ENCODE data around the gene KRIT1. TPM values are rescaled to one million over a fixed set of nuclear protein-coding genes. Genes with fewer than 3 reads are reported as not detected.
"Not testable (repeated sequence)": the region's sequence is repeated elsewhere in the genome, so short reads cannot be mapped to it uniquely, and the experiment has no call there.

KRIT1 gene
- total RNA-seq, 2 experiments from 2014 or later, result 30.1 to 31.9 TPM

- Mint-ChIP-seq H3K27me3 (no peaks in the 10 kb centered on the region), H3K27ac (no peak overlapping the region), H3K9me3 (peaks cover 6% of the 10 kb centered on the region), H3K4me1 (peaks cover 13% of the 10 kb centered on the region), H3K4me3 (no peak overlapping the region), H3K36me3 (peaks cover 25% of the 10 kb centered on the region)
- DNase-seq, result no peak
Observed at GRCh38 chr7:92259610-92260247, 14.0 kb upstream of the KRIT1 start.

- Mint-ChIP-seq H3K4me3 (no peak overlapping the region), H3K36me3 (peaks cover 26% of the 10 kb centered on the region), H3K27ac (no peak overlapping the region), H3K9me3 (peaks cover 6% of the 10 kb centered on the region), H3K27me3 (no peaks in the 10 kb centered on the region), H3K4me1 (peaks cover 14% of the 10 kb centered on the region)
- DNase-seq, result no peak
Observed at GRCh38 chr7:92259062-92259461, 13.3 kb upstream of the KRIT1 start.

- no peak for DNase-seq
- Mint-ChIP-seq H3K4me3 (no peak overlapping the region), H3K27me3 (no peaks in the 10 kb centered on the region), H3K4me1 (peaks cover 25% of the 10 kb centered on the region), H3K9me3 (peaks cover 5% of the 10 kb centered on the region), H3K36me3 (peaks cover 22% of the 10 kb centered on the region), H3K27ac (no peak overlapping the region)
Observed at GRCh38 chr7:92255308-92255707, 9.6 kb upstream of the KRIT1 start.

DNA sequence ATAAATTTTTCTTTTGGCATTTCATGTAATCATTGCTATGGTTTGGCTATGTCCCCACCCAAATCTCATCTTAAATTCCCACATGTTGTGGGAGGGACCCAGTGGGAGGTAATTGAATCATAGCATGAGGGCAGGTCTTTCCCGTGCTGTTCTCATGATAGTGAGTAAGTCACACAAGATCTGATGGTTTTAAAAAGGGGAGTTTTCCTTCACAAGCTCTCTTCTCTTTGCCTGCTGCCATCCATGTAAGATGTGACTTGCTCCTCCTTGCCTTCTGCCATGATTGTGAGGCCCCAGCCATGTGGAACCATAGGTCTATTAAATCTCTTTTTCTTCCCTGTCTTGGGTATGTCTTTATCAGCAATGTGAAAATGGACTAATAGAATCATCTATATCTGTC, 9.1 kb upstream of the KRIT1 start:
- not testable (repeated sequence) for H3K9me3 Mint-ChIP-seq, H3K27me3 Mint-ChIP-seq, DNase-seq, H3K4me3 Mint-ChIP-seq, H3K27ac Mint-ChIP-seq
- peaks cover 21% of the 10 kb centered on the region for H3K4me1 Mint-ChIP-seq
- H3K36me3 Mint-ChIP-seq, result peaks cover 17% of the 10 kb centered on the region

- Mint-ChIP-seq H3K36me3 (peaks cover 15% of the 10 kb centered on the region), H3K27me3 (no peaks in the 10 kb centered on the region), H3K4me1 (peaks cover 27% of the 10 kb centered on the region), H3K9me3 (peaks cover 5% of the 10 kb centered on the region), H3K4me3 (no peak overlapping the region), H3K27ac (no peak overlapping the region)
- DNase-seq, result no peak
Observed at GRCh38 chr7:92253251-92253650, 7.5 kb upstream of the KRIT1 start.

- Mint-ChIP-seq H3K27ac (no peak overlapping the region), H3K4me3 (no peak overlapping the region), H3K36me3 (peaks cover 15% of the 10 kb centered on the region), H3K9me3 (peaks cover 5% of the 10 kb centered on the region), H3K4me1 (peaks cover 39% of the 10 kb centered on the region), H3K27me3 (no peaks in the 10 kb centered on the region)
- DNase-seq, result no peak
Observed at GRCh38 chr7:92251181-92251580, 5.5 kb upstream of the KRIT1 start.

- Mint-ChIP-seq H3K27me3 (no peaks in the 10 kb centered on the region), H3K9me3 (peaks cover 5% of the 10 kb centered on the region), H3K4me1 (peaks cover 39% of the 10 kb centered on the region), H3K36me3 (peaks cover 16% of the 10 kb centered on the region), H3K27ac (no peak overlapping the region), H3K4me3 (no peak overlapping the region)
- no peak for DNase-seq
Observed at GRCh38 chr7:92250603-92251002, 4.9 kb upstream of the KRIT1 start.

GRCh38 chr7:92246360-92247101, 817 bp upstream of the KRIT1 start:
- peaks cover 7% of the 10 kb centered on the region for H3K36me3 Mint-ChIP-seq
- no peaks in the 10 kb centered on the region for H3K27me3 Mint-ChIP-seq
- peaks cover 41% of the 10 kb centered on the region for H3K4me1 Mint-ChIP-seq
- peak; percentile 15 for DNase-seq
- H3K27ac Mint-ChIP-seq, result peak overlapping the region; percentile 87
- H3K9me3 Mint-ChIP-seq, result no peaks in the 10 kb centered on the region
- peak overlapping the region; percentile 96 for H3K4me3 Mint-ChIP-seq

GRCh38 chr7:92244808-92245486, 767 bp downstream of the KRIT1 start:
- Mint-ChIP-seq H3K27ac (peak overlapping the region; percentile 98), H3K9me3 (no peaks in the 10 kb centered on the region), H3K27me3 (no peaks in the 10 kb centered on the region), H3K4me3 (peak overlapping the region; percentile 94), H3K36me3 (peaks cover 7% of the 10 kb centered on the region), H3K4me1 (peaks cover 36% of the 10 kb centered on the region)
- no peak for DNase-seq

GRCh38 chr7:92242972-92243371, 2.7 kb downstream of the KRIT1 start:
- Mint-ChIP-seq H3K36me3 (peaks cover 15% of the 10 kb centered on the region), H3K9me3 (no peaks in the 10 kb centered on the region), H3K4me1 (peaks cover 29% of the 10 kb centered on the region), H3K27ac (no peak overlapping the region), H3K27me3 (no peaks in the 10 kb centered on the region), H3K4me3 (no peak overlapping the region)
- no peak for DNase-seq

DNA sequence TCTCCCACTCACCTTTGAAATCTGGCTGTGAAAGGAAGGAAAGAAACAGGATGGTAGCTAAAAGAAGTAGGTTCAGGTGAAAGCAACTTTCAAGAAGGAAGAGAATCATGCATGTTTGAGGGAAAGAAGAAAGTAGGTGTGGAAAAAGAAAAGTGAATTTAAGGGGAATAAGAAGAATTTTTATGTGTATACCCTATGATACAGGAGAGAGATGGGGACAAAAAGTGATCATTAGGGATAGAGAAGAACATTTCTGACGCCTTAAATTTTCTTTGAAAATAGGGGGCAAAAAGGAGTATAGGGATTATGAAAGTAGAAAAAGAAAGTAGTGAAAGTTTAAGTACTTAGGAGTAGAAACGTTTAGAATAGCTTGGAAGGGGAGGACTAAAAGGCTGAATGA, 15.2 kb downstream of the KRIT1 start:
- no peaks in the 10 kb centered on the region for H3K27me3 Mint-ChIP-seq
- H3K36me3 Mint-ChIP-seq, result peaks cover 43% of the 10 kb centered on the region
- no peak overlapping the region for H3K27ac Mint-ChIP-seq
- no peak for DNase-seq
- H3K4me3 Mint-ChIP-seq, result no peak overlapping the region
- peaks cover 21% of the 10 kb centered on the region for H3K4me1 Mint-ChIP-seq
- peaks cover 8% of the 10 kb centered on the region for H3K9me3 Mint-ChIP-seq

- no peak for DNase-seq
- Mint-ChIP-seq H3K4me3 (no peak overlapping the region), H3K9me3 (peaks cover 8% of the 10 kb centered on the region), H3K4me1 (peaks cover 21% of the 10 kb centered on the region), H3K27ac (peak overlapping the region; percentile 4), H3K36me3 (peaks cover 40% of the 10 kb centered on the region), H3K27me3 (no peaks in the 10 kb centered on the region)
Observed at GRCh38 chr7:92228742-92229141, 17.0 kb downstream of the KRIT1 start.

DNA sequence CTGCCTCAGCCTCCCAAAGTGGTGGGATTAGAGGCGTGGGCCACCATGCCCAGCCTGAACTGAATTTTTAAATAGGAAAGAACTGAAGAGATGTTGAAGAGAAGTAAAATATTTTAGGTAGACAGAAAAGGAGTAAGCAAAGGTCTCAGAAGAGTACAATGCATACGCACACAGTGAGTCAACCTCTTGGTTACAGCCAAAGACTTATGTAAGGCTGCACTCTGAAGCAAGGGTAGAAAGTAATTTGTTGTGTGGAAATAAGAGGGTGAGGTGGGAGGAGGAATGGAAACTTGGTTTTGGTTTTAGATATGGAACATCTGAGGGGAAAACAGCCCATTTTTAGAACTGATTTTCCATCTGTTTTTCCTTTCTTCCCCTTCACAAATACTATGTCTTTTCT, 17.6 kb downstream of the KRIT1 start:
- Mint-ChIP-seq H3K9me3 (peaks cover 8% of the 10 kb centered on the region), H3K4me1 (peaks cover 21% of the 10 kb centered on the region), H3K27me3 (no peaks in the 10 kb centered on the region), H3K36me3 (peaks cover 41% of the 10 kb centered on the region), H3K4me3 (no peak overlapping the region), H3K27ac (peak overlapping the region; percentile 85)
- DNase-seq, result no peak

DNA sequence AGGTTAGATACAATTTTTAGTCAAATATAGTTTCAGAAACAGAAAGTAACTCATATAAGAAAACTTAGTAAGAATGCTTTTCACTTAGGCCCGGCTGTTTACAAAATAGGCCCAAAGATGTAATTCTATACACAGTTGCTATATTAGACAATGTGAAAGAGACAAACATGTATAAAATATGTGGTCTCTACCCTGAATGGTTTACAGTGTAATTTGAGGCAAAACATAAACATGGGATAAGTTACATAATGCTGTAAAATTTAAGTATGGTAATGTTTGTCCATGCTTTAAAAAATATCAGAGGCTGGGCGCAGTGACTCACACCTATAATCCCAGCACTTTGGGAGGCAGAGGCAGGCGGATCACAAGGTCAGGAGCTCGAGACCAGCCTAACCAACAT, 18.7 kb downstream of the KRIT1 start:
- Mint-ChIP-seq H3K4me3 (no peak overlapping the region), H3K4me1 (peaks cover 21% of the 10 kb centered on the region), H3K27me3 (no peaks in the 10 kb centered on the region), H3K9me3 (peaks cover 8% of the 10 kb centered on the region), H3K36me3 (peaks cover 37% of the 10 kb centered on the region), H3K27ac (peak overlapping the region; percentile 60)
- no peak for DNase-seq

- Mint-ChIP-seq H3K27ac (no peak overlapping the region), H3K36me3 (peaks cover 20% of the 10 kb centered on the region)
- no peak for DNase-seq
Observed at GRCh38 chr7:92221766-92222165, 23.9 kb downstream of the KRIT1 start.

More at GRCh38 chr7:92221766-92222165, 23.9 kb downstream of the KRIT1 start:
- no peaks in the 10 kb centered on the region for H3K9me3 Mint-ChIP-seq
- no peak overlapping the region for H3K4me3 Mint-ChIP-seq
- H3K27me3 Mint-ChIP-seq, result no peaks in the 10 kb centered on the region
- H3K4me1 Mint-ChIP-seq, result no peaks in the 10 kb centered on the region

Measured in activated naive CD8-positive, alpha-beta T cell treated with anti-CD3 and anti-CD28 coated beads for 36 hours (primary cell).